Stimulated activated CD4-positive, alpha-beta T cell treated with anti-CD3 and anti-CD28 coated beads, Interleukin-4, amount 100 ng/mL, for 24 hours (primary cell): ENCODE measurements around the gene C22orf23.
"Not testable (repeated sequence)": the region's sequence is repeated elsewhere in the genome, so short reads cannot be mapped to it uniquely, and the experiment has no call there.

Experiments used
- DNase-seq: peaks from one replicate; pipeline ENCODE4 v3.0.0-alpha.2; 2020

The C22orf23 gene

DNA sequence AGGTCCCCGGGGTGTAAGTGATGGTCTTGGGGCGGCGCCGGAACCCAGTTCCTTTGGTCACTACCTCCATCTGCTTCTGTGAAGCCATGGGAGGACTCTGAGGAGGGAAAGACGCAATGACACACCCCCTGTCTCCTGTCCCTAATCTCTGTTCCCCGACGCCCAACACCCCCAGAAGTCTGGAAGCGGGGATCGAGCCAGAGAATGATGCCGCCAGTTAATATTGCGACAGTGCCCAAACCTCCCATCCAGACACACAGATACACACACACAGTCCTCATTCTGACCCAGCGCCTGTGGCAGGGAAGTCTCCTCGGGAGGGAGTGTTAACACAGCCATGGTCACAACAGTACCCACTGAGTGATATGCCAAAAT, 352 bp downstream of the C22orf23 start:
- DNase-seq: peak; percentile 13

DNA sequence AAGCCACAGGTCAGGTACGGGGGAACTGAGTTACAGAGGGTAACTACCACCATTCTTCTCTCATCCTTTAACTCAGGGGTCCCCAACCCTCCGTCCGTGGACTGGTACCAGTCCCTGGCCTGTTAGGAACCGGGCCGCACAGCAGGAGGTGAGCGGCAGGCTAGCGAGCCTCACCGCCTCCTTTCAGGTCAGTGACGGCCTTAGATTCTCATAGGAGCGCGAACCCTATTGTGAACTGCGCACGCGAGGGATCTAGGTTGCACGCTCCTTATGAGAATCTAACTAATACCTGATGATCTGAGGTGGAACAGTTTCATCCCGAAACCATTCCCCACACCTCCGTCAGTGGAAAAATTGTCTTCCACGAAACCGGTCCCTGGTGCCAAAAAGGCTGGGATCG, 772 bp downstream of the C22orf23 start:
- not testable (repeated sequence) for DNase-seq

DNA sequence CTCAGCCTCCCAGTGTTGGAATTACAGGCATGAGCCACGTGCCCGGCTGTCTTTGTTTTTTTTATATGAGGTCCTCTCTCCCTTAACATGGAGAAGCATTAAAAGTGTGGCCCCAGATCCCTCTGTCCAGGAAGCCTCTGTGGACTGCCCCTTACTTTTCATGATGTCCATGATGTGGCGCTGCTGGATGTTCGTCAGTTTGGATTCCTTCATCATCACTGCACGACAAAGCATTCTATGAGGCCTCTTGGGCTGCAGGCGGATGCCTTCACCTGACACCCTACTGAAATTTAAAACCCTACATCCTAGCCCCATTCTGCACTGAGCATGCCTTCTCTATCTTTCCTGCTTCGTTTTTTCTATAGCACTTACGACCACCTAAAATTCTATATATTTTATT, 2.1 kb downstream of the C22orf23 start:
- DNase-seq: no peak

DNA sequence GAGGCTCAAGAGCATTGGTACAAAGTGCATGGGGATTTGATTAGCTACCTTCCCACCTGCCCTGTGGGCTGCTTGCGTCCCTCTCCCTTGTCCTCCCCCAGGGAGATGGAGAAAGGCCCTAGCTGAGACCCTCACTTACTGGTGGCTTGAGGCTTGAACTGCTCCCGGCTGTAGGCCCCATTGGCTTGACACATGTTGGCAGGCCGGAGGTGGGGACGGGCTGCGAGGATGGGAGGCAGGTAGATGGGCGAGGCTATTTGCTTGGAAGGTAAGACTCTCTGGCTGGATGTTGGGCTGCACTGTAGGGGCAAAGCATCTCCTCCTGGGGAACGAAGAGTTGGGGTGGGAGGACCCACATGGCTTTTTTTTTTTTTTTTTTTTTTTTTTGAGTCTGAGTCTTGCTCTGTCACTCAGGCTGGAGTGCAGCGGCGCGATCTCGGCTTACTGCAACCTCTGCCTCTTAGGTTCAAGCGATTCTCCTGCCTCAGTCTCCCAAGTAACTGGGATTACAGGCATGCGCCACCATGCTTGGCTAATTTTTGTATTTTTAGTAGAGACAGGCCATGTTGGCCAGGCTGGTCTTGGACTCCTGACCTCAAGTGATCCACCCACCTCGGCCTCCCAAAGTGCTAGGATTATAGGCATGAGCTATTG, 6.1 kb downstream of the C22orf23 start:
- not testable (repeated sequence) for DNase-seq

DNA sequence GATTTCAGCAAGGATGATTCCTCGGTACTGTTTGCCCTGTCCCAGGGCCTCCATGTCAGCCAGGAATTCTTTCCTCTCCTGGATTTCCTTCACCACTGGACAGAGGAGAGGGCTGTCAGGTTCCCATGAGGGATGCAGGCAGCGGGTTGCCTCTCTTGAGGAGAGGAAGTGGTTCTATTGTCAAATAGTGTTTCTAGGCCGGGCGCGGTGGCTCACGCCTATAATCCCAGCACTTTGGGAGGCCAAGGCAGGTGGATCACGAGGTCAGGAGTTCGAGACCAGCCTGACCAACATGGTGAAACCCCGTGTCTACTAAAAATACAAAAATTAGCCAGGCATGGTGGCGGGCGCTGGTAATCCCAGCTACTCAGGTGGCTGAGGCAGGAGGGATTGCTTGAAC, 9.0 kb downstream of the C22orf23 start:
- DNase-seq: not testable (repeated sequence)

DNA sequence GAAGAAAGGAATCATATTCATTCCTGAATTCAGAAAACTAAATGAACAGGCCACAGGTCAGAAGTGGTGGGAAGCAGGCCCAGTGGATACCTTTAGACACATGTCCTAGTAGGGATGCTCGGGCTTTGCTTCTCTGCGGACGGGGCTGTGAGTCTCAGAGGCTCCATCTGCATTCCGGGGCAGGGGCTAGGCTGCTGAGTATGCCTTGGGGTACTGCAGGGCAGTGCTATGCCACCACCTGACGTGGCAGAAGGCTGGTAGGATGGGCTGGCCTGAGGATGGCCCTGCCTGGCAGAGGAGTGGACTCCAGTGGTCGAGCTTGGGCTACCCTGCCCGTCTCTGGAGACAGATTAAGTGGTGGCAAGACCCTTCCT, 9.6 kb downstream of the C22orf23 start:
- DNase-seq: no peak

DNA sequence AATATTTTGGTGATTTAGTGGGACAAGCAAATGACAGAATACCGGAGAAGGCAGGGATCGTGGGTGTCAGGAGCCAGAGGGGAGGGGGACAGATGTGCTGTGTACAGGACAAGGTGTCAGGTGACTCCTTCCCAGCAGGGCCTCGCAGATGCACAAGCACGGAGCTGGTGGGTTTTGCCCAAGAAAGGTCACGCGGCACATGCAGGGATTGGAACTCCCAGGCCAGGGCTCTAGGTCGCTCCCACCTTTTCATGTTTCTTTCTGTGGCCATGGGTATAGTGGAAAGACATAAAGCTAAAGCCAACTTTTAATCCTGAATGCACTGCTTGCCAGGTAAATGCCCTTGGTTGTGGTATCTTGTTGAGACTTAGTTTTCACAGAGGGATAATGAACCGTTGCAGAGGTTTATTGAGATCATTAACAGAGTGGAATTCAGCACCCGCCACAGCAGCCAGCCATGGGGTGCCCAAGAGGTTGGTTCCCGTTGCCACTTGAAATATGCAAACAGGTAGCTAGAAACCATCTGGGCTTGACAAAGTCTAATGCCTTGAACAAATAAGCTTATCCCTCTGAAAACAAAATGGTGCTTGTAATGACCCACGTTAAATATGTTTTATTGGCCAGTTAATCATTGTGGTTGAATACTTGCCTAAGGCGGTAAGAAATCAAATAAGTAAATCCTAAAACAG, 10.1 kb downstream of the C22orf23 start:
- DNase-seq: no peak

DNA sequence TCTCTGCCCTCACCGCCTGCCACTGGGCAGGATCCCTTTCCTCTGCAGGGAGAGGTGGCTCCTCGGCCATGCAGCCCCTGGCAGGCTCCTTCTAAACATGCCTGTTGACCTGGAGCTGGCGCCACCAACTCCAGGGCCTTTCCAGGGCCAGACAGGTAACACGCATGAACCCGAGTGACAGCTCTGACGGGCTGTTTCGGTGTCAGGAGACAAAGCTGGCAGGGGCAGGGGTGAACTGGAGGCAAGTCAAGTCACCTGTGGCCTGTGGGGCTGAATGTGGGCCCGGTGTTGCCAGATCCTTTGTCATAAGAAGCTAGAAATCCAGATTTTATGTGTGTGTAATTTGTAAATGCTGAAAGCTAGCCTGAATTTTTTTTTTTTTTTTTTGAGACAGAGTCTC, 11.3 kb downstream of the C22orf23 start:
- DNase-seq: no peak

DNA sequence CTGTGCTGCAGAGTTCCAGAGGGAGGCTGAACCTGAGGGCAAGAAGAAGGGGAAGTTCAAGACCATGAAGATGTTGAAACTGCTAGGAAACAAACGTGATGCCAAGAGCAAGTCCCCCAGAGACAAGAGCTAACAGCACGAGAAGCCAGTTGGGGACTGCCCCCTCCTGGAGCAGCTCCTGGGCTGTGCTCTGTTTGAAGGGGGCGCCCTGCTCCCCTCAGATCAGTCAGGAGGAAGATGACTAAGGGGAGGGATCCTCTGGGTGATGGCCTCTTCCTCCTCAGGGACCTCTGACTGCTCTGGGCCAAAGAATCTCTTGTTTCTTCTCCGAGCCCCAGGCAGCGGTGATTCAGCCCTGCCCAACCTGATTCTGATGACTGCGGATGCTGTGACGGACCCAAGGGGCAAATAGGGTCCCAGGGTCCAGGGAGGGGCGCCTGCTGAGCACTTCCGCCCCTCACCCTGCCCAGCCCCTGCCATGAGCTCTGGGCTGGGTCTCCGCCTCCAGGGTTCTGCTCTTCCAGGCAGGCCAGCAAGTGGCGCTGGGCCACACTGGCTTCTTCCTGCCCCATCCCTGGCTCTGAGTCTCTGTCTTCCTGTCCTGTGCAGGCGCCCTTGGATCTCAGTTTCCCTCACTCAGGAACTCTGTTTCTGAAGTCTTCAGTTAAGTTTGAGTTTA, 12.6 kb downstream of the C22orf23 start:
- no peak for DNase-seq

DNA sequence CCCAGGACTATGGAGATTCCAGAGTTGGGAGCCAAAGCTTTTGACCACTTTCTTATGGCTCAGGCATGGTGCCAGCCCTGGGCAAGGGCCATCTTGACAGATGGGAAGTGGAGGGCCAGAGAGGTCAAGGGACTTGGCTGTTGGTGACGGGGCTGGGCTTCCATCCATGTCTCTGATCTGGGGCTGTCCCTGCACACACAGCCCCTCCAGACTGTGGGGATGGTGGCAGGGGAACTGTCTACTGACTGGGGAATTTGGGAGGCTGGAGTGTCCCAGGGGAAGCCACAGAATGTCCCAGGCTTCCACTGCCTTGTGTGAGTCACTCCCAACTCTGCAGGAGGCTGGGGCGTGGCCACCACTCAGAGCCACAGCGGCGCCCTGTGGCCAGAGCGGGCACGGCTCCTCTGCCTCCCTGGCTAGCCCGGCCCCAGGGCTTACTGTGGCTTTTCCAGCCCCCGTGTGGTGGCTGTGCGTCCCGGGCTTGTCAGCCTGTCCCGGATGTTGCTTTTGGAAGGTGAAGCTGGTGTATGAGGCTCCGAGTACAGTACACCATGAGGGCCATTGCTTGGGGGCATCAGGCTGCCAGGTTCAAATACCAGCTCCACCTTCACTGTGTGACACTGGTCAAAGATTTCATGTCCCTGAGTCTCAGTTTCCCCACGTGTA, 19.6 kb downstream of the C22orf23 start:
- peak; percentile 83 for DNase-seq

DNA sequence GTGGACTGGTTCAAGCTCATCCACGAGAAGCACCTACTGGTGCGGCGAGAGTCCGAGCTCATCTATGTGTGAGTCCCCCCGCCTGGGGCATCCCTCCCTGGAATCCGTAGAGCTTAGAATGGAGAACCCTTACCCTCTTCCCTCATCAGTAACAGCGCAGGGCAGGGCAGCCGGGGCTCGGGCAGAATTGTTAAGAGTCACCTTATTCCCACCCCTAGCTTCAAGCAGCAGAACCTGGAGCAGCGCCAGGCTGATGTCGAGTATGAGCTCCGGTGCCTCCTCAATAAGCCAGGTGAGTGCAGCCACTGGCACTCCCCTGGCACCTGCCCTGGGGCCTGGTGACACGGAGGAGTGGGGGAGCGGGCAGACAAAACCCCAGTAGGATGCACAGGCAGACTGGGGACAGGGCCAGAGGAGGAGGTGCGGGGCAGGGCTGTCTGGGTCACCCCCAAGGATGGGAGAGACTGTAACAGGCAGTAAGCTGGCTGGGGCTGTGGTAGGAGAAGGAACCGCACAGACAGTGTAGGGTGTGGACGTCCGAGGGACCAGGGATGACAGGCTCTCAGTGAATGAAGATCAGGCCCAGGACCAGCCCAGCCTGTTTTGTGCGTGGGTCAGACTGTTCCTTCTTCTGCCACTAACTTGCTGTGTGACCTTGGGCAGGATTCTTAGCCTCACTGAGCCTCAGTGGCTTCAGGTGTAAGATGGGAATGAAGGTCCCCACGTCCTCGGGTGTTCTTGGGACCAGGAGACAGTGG, 20.4 kb downstream of the C22orf23 start:
- DNase-seq: no peak

DNA sequence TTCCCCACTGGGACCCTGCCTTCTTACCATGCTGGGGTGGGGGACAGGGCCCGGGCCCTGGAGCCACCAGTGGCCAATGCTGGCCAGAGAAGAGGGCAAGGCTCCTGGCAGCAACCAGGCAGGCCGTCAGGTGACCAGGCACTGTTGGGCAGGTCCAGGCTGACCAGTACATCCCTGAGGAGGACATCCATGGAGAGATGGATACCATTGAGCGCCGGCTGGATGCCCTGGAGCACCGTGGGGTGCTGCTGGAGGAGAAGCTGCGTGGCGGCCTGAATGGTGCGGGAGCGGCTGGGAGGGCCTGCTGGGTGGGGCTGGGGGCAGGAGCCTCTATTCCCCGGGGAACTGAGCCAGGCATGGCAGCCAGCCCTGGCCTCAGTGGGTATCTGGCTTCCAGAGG, 21.0 kb downstream of the C22orf23 start:
- DNase-seq: no peak

DNA sequence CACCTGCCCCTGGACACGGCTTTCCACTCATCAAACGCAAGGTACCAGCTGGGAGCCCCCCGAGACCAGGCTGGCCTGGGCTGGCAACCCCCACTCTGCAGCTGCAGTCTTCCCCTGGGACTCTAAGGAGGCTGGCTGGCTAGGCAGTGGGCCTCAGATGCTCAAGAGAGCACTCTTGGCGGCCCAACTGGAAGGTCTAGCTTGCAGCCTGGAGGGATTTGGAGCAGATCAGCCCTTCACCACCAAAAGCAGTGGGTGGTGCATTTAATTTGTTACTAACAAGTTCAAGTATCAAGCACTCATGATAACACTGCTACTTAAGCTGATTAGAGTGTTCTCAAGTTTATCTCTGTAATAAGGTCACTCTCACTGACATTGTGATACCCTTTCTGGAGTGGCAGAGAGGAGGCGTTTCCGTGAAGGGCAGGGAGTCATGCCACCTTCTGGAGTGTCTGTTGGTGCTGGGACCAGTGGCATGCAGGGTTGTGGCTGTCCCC, 21.5 kb downstream of the C22orf23 start:
- DNase-seq: no peak

DNA sequence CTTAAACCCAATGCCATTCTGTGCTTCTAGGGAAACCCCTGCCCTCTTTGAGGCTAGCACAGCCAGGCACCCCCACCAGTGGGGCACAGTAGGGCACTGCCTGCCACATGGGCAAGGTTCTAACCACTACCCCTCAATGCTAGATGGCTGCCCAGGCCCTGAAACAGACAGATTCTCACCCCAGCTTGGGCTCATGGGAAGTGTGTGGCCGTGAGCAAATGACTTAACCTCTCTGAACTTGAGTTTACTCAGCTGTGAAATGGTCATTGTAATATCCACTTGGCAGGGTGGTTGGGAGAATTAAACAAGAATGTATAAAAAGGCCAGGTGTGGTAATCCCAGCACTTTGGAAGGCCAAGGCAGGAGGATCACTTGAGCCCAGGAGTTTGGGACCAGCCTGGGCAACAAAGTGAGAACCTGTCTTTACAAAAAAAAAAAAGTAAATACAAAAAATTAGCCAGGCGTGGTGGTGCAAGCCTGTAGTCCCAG, 22.4 kb downstream of the C22orf23 start:
- DNase-seq: no peak

DNA sequence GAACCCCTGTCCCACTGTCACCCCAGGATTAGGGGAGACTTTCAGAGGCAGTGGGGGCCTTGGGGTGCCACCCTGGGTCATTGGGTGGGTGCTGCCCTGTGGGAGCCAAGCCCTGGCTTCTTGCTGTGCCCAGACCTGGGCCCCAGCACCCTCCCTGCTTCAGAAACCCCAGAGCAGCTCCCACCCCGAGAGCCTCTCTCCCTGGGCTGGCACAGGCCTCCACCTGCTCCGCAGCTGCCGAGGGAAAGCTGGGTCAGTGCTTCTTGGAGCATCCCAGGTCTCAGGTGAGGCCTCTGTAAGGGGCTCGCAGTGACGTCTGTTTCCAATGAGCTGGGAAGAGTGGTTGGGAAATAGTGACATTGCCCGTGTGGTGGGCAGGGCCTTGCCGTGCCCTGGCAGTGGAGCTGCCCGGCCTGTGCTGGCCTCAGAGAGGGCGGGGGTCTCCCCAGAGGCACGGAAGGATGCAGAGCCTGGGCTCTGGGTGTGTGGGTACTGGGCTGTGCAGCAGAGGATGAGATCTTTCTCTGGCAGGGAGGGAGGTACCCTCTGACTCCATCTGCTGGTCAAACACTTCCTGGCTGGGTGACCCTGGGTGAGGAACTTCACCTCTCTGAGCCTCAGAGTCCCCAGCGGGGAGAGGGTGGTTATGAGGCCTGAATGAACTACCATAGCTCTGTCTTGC, 23.0 kb downstream of the C22orf23 start:
- no peak for DNase-seq

DNA sequence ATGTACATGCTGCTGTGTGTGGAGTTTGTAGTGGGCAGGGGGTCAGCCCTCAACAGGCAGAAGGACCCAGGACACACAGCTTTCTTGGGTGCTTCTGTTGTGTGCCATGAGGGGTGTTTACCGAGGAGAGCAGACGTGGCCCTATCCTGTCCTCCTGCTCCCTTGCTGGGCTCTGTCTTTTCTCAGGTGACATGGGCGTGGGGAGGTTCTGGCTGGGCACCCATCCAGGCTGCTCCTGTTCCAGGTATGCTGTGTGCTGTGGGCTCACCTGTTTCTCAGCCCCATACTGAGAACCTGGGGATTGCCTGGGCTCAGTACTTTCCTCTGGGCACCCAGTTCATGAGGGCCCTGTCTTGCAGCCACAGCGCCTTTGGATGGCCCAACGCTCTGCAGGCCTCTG, 24.0 kb downstream of the C22orf23 start:
- DNase-seq: no peak

DNA sequence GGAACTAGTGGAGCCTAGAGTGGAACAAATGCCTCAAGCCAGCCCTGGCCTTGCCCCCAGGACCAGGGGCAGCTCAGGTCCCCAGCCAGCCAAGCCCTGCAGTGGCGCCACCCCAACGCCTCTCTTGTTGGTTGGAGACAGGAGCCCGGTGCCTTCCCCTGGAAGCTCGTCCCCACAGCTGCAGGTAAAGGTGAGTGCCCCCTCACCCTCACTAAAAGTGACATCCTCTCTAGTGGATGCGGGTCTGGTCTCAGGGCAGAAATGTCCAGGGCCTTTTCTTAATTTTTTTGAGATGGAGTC, 25.8 kb downstream of the C22orf23 start:
- no peak for DNase-seq

DNA sequence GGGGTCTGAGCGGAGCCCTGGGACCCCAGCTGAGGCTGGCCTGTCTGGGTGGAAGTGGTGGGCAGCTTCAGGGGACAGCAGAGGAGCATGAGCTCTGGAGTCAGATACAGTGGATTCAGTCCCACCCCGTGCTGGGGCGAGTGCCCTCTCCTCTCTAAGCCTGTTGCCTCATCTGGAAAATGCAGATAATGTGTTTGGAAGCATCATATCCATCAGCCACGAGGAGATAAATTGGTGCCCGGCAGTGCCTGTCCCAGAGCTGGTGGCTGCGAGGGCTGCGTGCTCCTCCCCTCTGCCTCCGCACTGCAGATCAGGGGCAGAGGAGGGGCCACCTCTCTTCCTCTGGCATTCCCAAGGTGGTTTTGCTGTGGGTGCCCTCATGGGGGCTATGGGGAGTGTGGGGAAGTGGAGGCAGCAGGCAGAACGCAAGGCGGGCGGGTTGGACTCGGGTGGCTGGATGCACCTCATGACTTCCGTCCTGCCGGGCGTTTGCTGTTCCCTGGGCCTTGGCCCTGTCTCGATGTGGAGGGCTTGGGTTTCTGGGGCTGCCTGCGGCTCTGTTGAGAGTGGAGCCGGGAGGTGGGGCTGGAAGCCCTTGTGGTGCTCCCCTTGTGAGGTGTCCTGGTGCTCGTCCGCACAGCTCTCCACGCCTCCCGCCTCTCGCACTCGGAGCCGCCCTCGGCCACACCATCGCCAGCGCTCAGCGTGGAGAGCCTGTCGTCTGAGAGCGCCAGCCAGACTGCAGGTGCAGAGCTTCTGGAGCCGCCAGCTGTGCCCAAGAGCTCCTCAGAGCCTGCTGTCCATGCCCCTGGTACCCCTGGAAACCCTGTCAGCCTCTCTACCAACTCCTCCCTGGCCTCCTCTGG, 26.4 kb downstream of the C22orf23 start:
- no peak for DNase-seq

DNA sequence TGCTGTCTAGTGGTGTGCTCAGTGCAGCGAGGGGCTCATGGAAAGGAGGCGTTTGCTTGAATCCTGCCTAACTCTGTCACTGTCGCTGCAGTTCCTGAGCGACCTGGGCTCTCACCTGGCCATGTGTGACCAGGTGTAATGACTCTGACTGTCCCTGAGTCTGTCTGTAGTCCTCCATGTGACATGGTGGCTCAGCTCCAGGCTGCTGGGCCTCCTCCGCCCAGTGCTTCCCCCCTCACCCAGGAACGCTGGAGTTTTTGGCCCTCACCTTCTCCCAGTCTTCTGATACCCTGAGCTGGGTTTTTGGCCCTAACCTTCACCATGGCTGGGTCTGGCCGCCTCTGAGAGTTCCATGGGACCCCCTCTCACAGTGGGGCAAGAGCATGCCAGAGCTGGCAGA, 27.0 kb downstream of the C22orf23 start:
- DNase-seq: no peak

DNA sequence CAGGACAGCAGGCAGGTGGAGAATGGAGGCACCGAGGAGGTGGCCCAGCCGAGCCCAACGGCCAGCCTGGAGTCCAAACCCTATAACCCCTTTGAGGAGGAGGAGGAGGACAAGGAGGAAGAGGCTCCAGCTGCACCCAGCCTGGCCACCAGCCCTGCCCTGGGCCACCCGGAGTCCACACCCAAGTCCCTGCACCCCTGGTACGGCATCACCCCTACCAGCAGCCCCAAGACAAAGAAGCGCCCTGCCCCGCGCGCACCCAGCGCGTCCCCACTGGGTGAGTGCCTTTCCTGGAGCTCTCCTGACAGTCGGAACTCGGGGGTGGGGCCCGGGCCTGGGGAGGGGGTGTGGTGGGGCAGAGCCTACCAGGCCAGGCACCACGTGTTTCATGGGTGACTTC, 27.6 kb downstream of the C22orf23 start:
- DNase-seq: no peak

DNA sequence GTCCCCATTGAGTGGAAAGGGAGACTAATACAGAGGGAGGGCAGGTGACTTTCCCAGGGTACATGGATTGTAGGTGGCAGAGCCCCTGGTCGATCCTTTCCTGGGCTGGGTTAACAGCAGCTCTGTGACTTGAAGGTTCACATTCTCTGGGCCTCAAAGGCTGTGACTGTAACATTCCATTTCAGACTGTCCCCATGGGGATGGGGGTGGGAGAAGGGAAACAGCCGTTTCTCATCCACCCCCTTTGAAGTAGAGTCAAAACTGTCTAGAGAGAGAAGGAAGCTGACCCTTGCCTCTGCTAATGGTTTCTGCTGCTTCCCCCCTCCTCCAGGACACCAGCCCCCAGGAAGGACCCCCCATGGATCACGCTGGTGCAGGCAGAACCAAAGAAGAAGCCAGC, 28.1 kb downstream of the C22orf23 start:
- no peak for DNase-seq
